ENCODE data around the gene CCN2.
"Not testable (repeated sequence)": the region's sequence is repeated elsewhere in the genome, so short reads cannot be mapped to it uniquely, and the experiment has no call there.

Gene CCN2

GRCh38 chr6:131937703-131938631 lies 13.2 kb downstream of the CCN2 start:
- DNase-seq (ENCODE audit: low spot score) = no peak

GRCh38 chr6:131937226-131937625 lies 13.9 kb downstream of the CCN2 start:
- DNase-seq (ENCODE audit: low spot score) = no peak

GRCh38 chr6:131936156-131936555 lies 15.0 kb downstream of the CCN2 start:
- no peak for DNase-seq (ENCODE audit: low spot score)

- DNase-seq (ENCODE audit: low spot score) = no peak
Observed at GRCh38 chr6:131931063-131931750, 20.0 kb downstream of the CCN2 start.

GRCh38 chr6:131929976-131930375 lies 21.2 kb downstream of the CCN2 start:
- no peak for DNase-seq (ENCODE audit: low spot score)

GRCh38 chr6:131929264-131929663 lies 21.9 kb downstream of the CCN2 start:
- DNase-seq (ENCODE audit: low spot score) = no peak

GRCh38 chr6:131924881-131925474 lies 26.2 kb downstream of the CCN2 start:
- peak; percentile 72 for DNase-seq (ENCODE audit: low spot score)

GRCh38 chr6:131923356-131923755 lies 27.8 kb downstream of the CCN2 start:
- DNase-seq (ENCODE audit: low spot score) = peak; percentile 56

- no peak for DNase-seq (ENCODE audit: low spot score)
Observed at GRCh38 chr6:131920656-131921055, 30.5 kb downstream of the CCN2 start.

- no peak for DNase-seq (ENCODE audit: low spot score)
Observed at GRCh38 chr6:131918650-131919355, 32.4 kb downstream of the CCN2 start.

GRCh38 chr6:131917763-131918649 lies 33.2 kb downstream of the CCN2 start:
- DNase-seq (ENCODE audit: low spot score) = no peak

GRCh38 chr6:131917318-131917717 lies 33.9 kb downstream of the CCN2 start:
- DNase-seq (ENCODE audit: low spot score) = no peak

GRCh38 chr6:131916847-131917246 lies 34.3 kb downstream of the CCN2 start:
- DNase-seq (ENCODE audit: low spot score) = no peak

GRCh38 chr6:131916091-131916796 lies 34.9 kb downstream of the CCN2 start:
- DNase-seq (ENCODE audit: low spot score) = not testable (repeated sequence)

GRCh38 chr6:131914967-131915751 lies 36.0 kb downstream of the CCN2 start:
- DNase-seq (ENCODE audit: low spot score) = peak; percentile 88

GRCh38 chr6:131914234-131914633 lies 36.9 kb downstream of the CCN2 start:
- DNase-seq (ENCODE audit: low spot score) = no peak

GRCh38 chr6:131911951-131912350 lies 39.2 kb downstream of the CCN2 start:
- DNase-seq (ENCODE audit: low spot score) = no peak

GRCh38 chr6:131910956-131911355 lies 40.2 kb downstream of the CCN2 start:
- no peak for DNase-seq (ENCODE audit: low spot score)

- DNase-seq (ENCODE audit: low spot score) = no peak
Observed at GRCh38 chr6:131910219-131910589, 41.0 kb downstream of the CCN2 start.

All from Ammon's horn (tissue), 1 donor.